Neuron (in vitro differentiated cells): ENCODE results near the gene SAXO2.
"Not testable (repeated sequence)": the region's sequence is repeated elsewhere in the genome, so short reads cannot be mapped to it uniquely, and the experiment has no call there.

Experiments used
- H2AFZ ChIP-seq: one replicate; pipeline ENCODE4 v1.6.1; 2013; ENCODE audit warnings: low read depth, mild to moderate bottlenecking, inconsistent platforms, low read length, moderate library complexity
- H3K27me3 ChIP-seq: one replicate; pipeline ENCODE4 v1.6.1; 2013; ENCODE audit warnings: low read length; ENCODE audit not compliant: insufficient read depth
- H3K36me3 ChIP-seq: one replicate; pipeline ENCODE4 v1.6.1; 2013; ENCODE audit warnings: low read length; ENCODE audit not compliant: insufficient read depth
- H3K4me1 ChIP-seq: one replicate; pipeline ENCODE4 v1.6.1; 2013; ENCODE audit warnings: low read length; ENCODE audit not compliant: insufficient read depth
- H3K4me3 ChIP-seq: 2 replicates; pipeline ENCODE4 v1.5.1; 2013; ENCODE audit warnings: mild to moderate bottlenecking, low read length, moderate library complexity
- H3K9me3 ChIP-seq: one replicate; pipeline ENCODE4 v1.6.1; 2013; ENCODE audit warnings: low read length

Gene SAXO2

DNA sequence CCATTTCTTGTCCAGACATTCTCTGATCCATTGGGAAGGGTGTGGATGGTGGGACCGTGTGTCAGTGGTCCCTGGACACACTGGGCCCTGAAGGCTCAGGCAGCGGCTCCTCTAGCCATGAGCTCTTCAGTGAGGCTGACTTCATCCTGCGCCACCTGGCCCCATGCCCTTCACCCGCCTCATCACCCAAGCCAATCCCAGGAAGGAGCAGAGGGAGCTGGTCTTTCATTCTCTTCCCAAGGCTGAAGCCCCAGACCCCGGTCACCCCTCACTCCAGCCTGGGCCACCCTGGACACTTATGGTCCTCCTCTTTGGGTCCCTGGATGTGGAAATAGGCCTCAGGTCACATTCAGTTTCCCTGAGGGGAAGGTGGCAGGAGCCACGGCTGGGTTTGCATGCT lies 62.2 kb downstream of the SAXO2 start:
- H2AFZ ChIP-seq, H3K9me3 ChIP-seq, H3K27me3 ChIP-seq, H3K4me1 ChIP-seq, H3K36me3 ChIP-seq, H3K4me3 ChIP-seq: not testable (repeated sequence)

DNA sequence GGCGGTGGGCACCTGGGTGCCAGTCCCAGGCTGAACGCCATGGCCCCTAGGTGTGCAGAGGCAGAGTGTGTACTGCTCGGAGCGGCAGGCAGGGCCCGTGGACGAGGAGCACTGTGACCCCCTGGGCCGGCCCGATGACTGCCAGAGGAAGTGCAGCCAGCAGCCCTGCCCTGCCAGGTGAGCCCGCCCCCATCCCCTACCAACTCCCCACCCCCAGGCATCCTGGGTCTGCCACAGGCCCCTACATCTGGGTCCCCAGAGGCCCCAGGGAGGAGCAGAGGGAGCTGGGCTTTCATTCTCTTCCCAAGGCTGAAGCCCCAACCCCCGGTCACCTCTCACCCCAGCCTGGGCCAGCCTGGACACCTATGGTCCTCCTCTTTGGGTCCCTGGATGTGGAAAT lies 63.0 kb downstream of the SAXO2 start:
- not testable (repeated sequence) for H3K27me3 ChIP-seq, H2AFZ ChIP-seq

GRCh38 chr15:82326896-82327295 lies 64.3 kb downstream of the SAXO2 start:
- H3K9me3 ChIP-seq, H3K36me3 ChIP-seq, H3K4me3 ChIP-seq, H3K4me1 ChIP-seq, H2AFZ ChIP-seq, H3K27me3 ChIP-seq: not testable (repeated sequence)

More for the DNA sequence above, 63.0 kb downstream of the SAXO2 start:
- H3K9me3 ChIP-seq, H3K4me1 ChIP-seq, H3K36me3 ChIP-seq, H3K4me3 ChIP-seq: not testable (repeated sequence)

- not testable (repeated sequence) for H2AFZ ChIP-seq, H3K27me3 ChIP-seq, H3K9me3 ChIP-seq, H3K4me1 ChIP-seq, H3K4me3 ChIP-seq, H3K36me3 ChIP-seq
Measured at GRCh38 chr15:82327372-82327771, 64.8 kb downstream of the SAXO2 start.

DNA sequence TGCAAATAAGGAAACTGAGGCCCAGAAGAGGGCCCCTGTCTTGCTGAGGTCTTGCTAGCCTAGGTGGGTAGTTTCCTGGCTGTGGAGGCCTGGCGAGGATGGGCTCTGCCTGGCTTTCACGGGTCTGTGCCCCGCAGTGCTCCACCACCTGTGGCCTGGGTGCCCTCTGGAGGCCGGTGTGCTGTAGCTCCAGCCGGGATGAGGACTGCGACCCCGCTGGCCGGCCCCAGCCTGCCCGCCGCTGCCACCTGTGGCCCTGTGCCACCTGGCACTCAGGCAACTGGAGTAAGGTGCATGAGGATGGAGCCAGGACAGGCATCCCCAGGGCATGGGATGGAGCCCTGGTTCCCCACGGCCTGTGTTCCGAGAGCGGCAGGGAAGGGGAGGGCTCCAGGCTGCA lies 66.4 kb downstream of the SAXO2 start:
- not testable (repeated sequence) for H3K4me1 ChIP-seq, H2AFZ ChIP-seq, H3K9me3 ChIP-seq, H3K27me3 ChIP-seq, H3K36me3 ChIP-seq, H3K4me3 ChIP-seq

- H3K9me3 ChIP-seq, H3K27me3 ChIP-seq, H2AFZ ChIP-seq, H3K4me1 ChIP-seq, H3K4me3 ChIP-seq, H3K36me3 ChIP-seq: not testable (repeated sequence)
Measured at GRCh38 chr15:82330921-82331320, 68.3 kb downstream of the SAXO2 start.

- not testable (repeated sequence) for H3K9me3 ChIP-seq, H3K27me3 ChIP-seq, H3K4me3 ChIP-seq, H3K4me1 ChIP-seq, H2AFZ ChIP-seq, H3K36me3 ChIP-seq
Measured at GRCh38 chr15:82331576-82332304, 69.1 kb downstream of the SAXO2 start.

DNA sequence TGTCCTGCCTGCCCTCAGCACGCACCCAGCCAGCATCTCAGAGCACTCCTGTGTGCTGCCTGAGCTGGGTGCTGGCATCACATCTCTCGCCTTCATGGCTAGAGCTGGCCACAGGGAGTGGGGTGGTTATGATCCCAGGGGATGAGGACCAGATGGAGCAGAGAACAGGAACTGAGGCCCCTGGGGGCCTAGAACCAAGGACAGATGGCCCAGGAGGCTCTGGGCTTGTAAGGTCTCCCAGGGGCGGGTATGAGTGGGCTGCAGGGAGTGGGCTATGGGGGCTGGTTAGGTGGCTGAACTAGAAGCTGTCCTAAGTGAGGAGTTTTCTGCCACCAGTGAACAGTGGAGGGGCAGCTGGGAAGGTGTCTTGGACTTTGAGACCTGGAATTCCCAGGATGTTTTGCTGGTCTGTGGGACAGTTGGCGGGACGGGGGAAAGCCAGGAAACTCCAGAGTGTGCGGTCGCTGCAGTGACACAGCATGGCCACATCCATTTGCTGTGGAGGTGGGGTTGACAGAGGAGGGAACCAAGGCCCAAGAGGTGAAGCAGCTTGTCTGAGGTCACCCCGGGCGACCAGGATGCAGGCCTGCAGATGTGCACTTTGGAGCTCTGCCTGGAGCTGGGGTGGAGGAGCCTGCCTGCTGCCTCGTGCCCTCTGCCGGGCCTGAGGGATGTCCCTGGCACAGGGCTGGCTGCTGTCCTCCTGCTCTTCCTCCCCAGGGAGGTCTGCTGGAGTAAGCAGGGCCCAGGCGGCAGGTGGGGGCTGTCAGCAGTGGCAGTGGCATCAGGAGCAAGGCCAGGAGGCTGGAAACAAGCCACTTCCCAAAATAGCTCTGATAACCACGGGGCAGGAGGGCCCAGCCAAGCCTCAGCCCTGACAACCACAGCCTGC lies 70.3 kb downstream of the SAXO2 start:
- H3K9me3 ChIP-seq, H3K4me3 ChIP-seq, H3K36me3 ChIP-seq, H2AFZ ChIP-seq, H3K27me3 ChIP-seq, H3K4me1 ChIP-seq: not testable (repeated sequence)

DNA sequence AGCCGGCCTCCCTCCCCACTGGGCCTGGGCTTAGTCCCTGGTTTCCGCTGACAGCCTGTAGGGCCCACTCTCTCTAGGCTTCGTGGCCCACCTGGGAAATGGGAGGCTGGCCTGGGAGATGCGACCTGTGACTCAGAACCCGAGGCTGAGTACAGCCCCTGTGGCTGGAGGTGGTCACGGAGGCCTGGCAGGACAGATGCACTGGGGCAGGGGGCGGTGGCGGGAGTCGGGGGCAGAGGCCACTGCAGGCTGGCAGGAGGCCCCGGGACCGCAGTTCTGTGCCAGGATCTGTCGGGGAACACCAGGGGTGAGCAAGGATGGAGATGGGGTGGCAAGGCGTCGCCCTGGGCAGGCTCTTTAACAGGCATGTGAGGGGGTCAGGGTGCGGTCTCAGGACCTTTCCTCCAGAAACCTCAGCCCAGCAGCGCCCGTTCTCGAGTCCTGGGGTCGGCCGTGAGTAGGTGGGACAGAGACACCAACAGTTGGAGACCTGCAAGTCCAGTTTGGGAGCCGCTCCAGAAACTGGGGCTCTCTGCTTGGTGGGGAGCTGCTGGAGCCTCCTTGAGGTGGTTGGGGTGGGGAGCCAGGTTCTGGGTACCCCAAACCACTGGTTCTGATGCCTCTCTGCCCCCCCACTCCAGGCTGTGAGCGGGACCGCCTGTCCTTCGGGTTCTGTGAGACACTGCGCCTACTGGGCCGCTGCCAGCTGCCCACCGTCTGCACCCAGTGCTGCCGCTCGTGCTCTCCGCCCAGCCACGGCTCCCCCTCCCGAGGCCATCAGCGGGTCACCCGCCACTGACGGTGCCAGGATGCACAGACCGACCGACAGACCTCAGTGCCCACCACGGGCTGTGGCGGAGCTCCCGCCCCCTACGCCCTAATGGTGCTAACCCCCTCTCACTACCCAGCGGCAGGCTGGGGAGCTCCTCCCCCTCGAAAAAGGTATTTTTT lies 71.3 kb downstream of the SAXO2 start:
- H3K27me3 ChIP-seq, H3K4me3 ChIP-seq, H3K36me3 ChIP-seq, H3K4me1 ChIP-seq, H3K9me3 ChIP-seq, H2AFZ ChIP-seq: not testable (repeated sequence)
